Thyroid gland (tissue), 4 donors: Measurements from ENCODE around the gene SDR42E1.

ENCODE experiments used
- CTCF ChIP-seq, 6 experiments: fragments of 200-600 bp in 3 of 6; fragments of 450-650 bp in 3 of 6; sonication (generic) in 3 of 6; IDR thresholded peaks; one replicate each; pipeline ENCODE4 v1.5.1; 2016 to 2019; ENCODE audit warnings: antibody characterized with exemption in 6 of 6, mild to moderate bottlenecking in 2 of 6, inconsistent platforms in 1 of 6, moderate library complexity in 1 of 6
- POLR2A ChIP-seq, 2 donors: fragments of 450-650 bp; IDR thresholded peaks; one replicate each; pipeline ENCODE4 v1.6.1; 2017; ENCODE audit warnings: antibody characterized with exemption in 2 of 2, mild to moderate bottlenecking in 2 of 2, moderate library complexity in 1 of 2

DNA sequence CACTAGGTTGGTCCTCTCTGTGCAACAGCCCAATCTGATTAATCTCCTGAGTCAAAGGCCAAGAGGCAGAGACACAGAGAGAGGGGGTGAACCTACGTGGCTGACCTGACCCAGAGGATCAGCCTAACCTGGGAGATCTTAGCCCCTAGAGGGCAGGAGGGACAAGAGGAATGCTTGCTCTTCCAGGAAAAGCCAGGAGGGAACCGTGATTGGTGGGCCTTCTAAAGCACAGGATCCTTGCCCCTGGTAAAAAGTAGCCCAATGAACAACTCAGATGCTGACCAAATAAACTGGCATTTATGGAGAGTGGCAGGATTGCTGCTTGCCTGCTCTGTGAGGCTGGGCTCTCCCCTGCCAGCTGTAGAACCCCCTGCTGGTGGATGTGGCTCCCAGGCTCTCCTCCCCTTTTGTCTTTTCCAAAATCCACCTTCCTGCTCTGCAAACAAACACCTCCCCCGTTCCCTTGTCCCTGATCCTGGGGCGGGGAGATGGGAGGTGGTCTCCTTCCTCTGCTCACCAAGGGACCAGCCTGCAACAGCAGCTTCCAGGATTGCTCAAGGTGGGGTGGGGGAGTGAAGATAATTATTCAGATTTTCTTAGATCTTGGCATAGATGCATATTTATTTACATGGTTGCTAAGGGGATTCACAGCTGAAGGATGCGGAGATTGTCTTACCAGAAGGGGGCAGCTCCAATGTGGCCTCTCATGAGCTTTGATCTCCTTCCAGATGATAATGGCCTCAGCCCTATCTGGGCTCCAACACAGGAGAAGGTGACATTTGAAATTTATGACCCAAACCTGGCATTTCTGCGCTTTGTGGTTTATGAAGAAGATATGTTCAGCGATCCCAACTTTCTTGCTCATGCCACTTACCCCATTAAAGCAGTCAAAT is 71.9 kb downstream of the SDR42E1 start:
- no peak for TF ChIP-seq POLR2A (IDR thresholded peaks at IDR 0.05)
- no peak for TF ChIP-seq CTCF (IDR thresholded peaks at IDR 0.05)
